Hepatocyte (in vitro differentiated cells): ENCODE results near the gene OR51B4. TPM values are rescaled to one million over a fixed set of nuclear protein-coding genes. Genes with fewer than 3 reads are reported as not detected.
"Not testable (repeated sequence)": the region's sequence is repeated elsewhere in the genome, so short reads cannot be mapped to it uniquely, and the experiment has no call there.

Source experiments
- DNase-seq: peaks from one replicate; pipeline ENCODE4 v3.0.0-alpha.2; 2016; ENCODE audit warnings: low spot score
- H2AFZ ChIP-seq: fragments of 200-600 bp; sonication (generic); 2 replicates; pipeline ENCODE4 v1.6.0; 2016; ENCODE audit warnings: antibody characterized with exemption, mild to moderate bottlenecking
- H3K27ac ChIP-seq: fragments of 200-600 bp; sonication (generic); 2 replicates; pipeline ENCODE4 v1.5.1; 2016; ENCODE audit warnings: mild to moderate bottlenecking
- H3K27me3 ChIP-seq: fragments of 200-600 bp; sonication (generic); 2 replicates; pipeline ENCODE4 v1.6.1; 2016
- H3K36me3 ChIP-seq: fragments of 200-600 bp; sonication (generic); replicated peaks from 2 replicates; pipeline ENCODE4 v1.5.1; 2016; ENCODE audit warnings: low read depth; ENCODE audit not compliant: insufficient read depth
- H3K4me1 ChIP-seq: fragments of 200-600 bp; sonication (generic); 2 replicates; pipeline ENCODE4 v1.5.1; 2016; ENCODE audit warnings: mild to moderate bottlenecking, moderate library complexity; ENCODE audit not compliant: insufficient read depth
- H3K4me2 ChIP-seq: fragments of 200-600 bp; sonication (generic); 2 replicates; pipeline ENCODE4 v1.6.0; 2016
- H3K4me3 ChIP-seq: fragments of 200-600 bp; sonication (generic); 2 replicates; pipeline ENCODE4 v1.5.1; 2016; ENCODE audit warnings: mild to moderate bottlenecking
- H3K79me2 ChIP-seq: fragments of 200-600 bp; sonication (generic); 2 replicates; pipeline ENCODE4 v1.6.0; 2017; ENCODE audit warnings: mild to moderate bottlenecking
- H3K9me2 ChIP-seq: fragments of 200-600 bp; sonication (generic); replicated peaks from 2 replicates; pipeline ENCODE4 v1.6.0; 2017; ENCODE audit warnings: mild to moderate bottlenecking; ENCODE audit not compliant: insufficient read depth
- H3K9me3 ChIP-seq: fragments of 200-600 bp; sonication (generic); 2 replicates; pipeline ENCODE4 v1.5.1; 2016; ENCODE audit warnings: low read depth, mild to moderate bottlenecking
- H4K20me1 ChIP-seq: fragments of 200-600 bp; sonication (generic); 2 replicates; pipeline ENCODE4 v1.6.0; 2016; ENCODE audit warnings: mild to moderate bottlenecking; ENCODE audit not compliant: insufficient read depth, poor library complexity, severe bottlenecking
- EZH2 ChIP-seq: fragments of 200-600 bp; sonication (generic); IDR thresholded peaks from 2 replicates; pipeline ENCODE4 v1.6.1; 2016; ENCODE audit warnings: antibody characterized with exemption, mild to moderate bottlenecking, borderline replicate concordance
- EZH2phosphoT487 ChIP-seq: fragments of 200-600 bp; sonication (generic); IDR thresholded peaks from one replicate; pipeline ENCODE4 v1.6.1; 2018; ENCODE audit warnings: antibody characterized with exemption, mild to moderate bottlenecking, low read depth, moderate library complexity; ENCODE audit not compliant: unreplicated experiment, severe bottlenecking
- WGBS: methylation state at CpG from one replicate; pipeline ENCODE4 v1.1.6; 2016; ENCODE audit warnings: low lambda C conversion rate; ENCODE audit errors: missing lambda C conversion rate; 5-methylcytosine and 5-hydroxymethylcytosine counted together
- polyA plus RNA-seq: library from polyadenylated mRNA; unstranded; fragments of >200 nt; fragmentation: Nextera tagmentation; extraction: Ambion mirVana; gene quantifications from 2 replicates; pipeline ENCODE4 v1.2.1, GENCODE V29; 2016
- total RNA-seq: library from RNA; depleted of rRNA; stranded (reverse); fragments of >200 nt; gene quantifications from 2 replicates; pipeline ENCODE4 v1.2.3, GENCODE V29; 2014
- TF ChIP-seq, protein P1 (sequence below): fragments of 200-600 bp; sonication (generic); IDR thresholded peaks from 2 replicates; pipeline ENCODE4 v1.5.1; 2016; ENCODE audit warnings: antibody characterized with exemption, mild to moderate bottlenecking; ENCODE audit not compliant: poor library complexity

The OR51B4 gene
- total and polyA plus RNA-seq, 2 experiments from 2014 or later = not detected

DNA sequence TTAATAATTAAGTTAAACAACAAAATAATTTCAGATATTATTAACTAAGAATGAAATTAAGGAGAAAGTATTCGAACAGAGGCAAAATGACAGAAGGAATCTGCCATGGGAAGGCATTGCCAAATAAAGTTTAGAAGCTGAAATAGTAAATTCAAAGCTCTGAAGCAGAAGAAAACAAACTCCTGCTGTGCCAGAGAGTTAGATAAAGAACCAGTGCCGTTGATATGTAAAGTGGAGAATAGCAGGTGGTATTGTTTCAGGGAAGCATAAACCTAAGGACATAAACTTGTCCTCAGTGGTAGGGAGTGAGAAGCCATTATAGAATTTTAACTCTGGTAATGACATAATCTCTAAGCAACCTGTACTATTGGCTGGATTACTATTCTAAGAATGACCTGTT, 44.5 kb downstream of the OR51B4 start:
- H3K9me3 ChIP-seq = no peaks in the 10 kb centered on the region
- no peaks in the 10 kb centered on the region for H3K4me1 ChIP-seq
- H2AFZ ChIP-seq = no peak overlapping the region
- 27% methylated on average over 2 of the region's 2 CpGs for WGBS
- no peak overlapping the region for H3K27ac ChIP-seq
- DNase-seq = no peak
- TF ChIP-seq EZH2phosphoT487 = no peak
- TF ChIP-seq EZH2 = no peak
- TF ChIP-seq, protein P1, sequence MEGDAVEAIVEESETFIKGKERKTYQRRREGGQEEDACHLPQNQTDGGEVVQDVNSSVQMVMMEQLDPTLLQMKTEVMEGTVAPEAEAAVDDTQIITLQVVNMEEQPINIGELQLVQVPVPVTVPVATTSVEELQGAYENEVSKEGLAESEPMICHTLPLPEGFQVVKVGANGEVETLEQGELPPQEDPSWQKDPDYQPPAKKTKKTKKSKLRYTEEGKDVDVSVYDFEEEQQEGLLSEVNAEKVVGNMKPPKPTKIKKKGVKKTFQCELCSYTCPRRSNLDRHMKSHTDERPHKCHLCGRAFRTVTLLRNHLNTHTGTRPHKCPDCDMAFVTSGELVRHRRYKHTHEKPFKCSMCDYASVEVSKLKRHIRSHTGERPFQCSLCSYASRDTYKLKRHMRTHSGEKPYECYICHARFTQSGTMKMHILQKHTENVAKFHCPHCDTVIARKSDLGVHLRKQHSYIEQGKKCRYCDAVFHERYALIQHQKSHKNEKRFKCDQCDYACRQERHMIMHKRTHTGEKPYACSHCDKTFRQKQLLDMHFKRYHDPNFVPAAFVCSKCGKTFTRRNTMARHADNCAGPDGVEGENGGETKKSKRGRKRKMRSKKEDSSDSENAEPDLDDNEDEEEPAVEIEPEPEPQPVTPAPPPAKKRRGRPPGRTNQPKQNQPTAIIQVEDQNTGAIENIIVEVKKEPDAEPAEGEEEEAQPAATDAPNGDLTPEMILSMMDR = no peak
- no peaks in the 10 kb centered on the region for H3K36me3 ChIP-seq
- H3K4me2 ChIP-seq = no peak overlapping the region
- H4K20me1 ChIP-seq = no peaks in the 10 kb centered on the region
- no peaks in the 10 kb centered on the region for H3K79me2 ChIP-seq
- H3K4me3 ChIP-seq = no peak overlapping the region
- H3K27me3 ChIP-seq = no peaks in the 10 kb centered on the region
- H3K9me2 ChIP-seq = peaks cover 3% of the 10 kb centered on the region

DNA sequence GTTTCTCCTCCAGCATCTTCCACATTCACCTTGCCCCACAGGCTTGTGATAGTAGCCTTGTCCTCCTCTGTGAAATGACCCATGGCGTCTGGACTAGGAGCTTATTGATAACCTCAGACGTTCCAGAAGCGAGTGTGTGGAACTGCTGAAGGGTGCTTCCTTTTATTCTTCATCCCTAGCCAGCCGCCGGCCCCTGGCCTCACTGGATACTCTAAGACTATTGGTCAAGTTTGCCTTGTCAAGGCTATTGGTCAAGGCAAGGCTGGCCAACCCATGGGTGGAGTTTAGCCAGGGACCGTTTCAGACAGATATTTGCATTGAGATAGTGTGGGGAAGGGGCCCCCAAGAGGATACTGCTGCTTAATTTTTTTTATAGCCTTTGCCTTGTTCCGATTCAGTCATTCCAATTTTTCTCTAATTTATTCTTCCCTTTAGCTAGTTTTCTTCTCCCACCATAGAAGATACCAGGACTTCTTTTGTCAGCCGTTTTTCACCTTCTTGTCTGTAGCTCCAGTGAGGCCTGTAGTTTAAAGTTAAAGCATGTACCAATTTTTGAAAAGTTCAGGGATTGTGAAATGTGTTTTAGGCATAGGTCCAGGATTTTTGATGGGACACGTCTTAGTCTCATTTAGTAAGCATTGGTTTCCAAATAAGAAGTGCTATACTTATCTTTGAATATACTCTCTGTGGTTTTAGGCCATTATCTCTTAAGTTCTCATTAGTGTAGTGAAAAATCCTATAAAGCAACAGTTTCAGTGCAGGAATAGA, 46.9 kb downstream of the OR51B4 start, which contains the start of gene HBG2:
Gene HBG2, minus strand, starts transcription at position 136 of the 768 bp plus-strand sequence. Its CDS starts 53 bp downstream, at position 83.
- 87% methylated on average over 4 of the region's 9 CpGs for WGBS
- H3K4me2 ChIP-seq, H2AFZ ChIP-seq, H3K79me2 ChIP-seq, H3K4me3 ChIP-seq, H3K27me3 ChIP-seq, H3K36me3 ChIP-seq, H3K27ac ChIP-seq, H4K20me1 ChIP-seq, H3K9me2 ChIP-seq, H3K4me1 ChIP-seq, DNase-seq, H3K9me3 ChIP-seq: not testable (repeated sequence)

DNA sequence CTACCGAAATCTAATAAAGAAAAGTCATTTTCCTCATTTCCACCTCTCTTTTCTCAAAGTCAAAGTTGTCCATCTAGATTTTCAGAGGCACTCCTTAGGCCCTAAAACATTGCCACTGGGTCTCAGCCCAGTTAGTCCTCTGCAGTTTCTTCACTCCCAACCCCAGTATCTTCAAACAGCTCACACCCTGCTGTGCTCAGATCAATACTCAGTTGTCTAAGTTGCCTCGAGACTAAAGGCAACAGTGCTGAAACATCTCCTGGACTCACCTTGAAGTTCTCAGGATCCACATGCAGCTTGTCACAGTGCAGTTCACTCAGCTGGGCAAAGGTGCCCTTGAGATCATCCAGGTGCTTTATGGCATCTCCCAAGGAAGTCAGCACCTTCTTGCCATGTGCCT, 47.7 kb downstream of the OR51B4 start:
- H4K20me1 ChIP-seq, H3K27ac ChIP-seq, DNase-seq, H3K4me2 ChIP-seq, H3K79me2 ChIP-seq, H3K36me3 ChIP-seq, H3K27me3 ChIP-seq, H3K9me2 ChIP-seq, H3K4me3 ChIP-seq, H3K4me1 ChIP-seq, H2AFZ ChIP-seq, H3K9me3 ChIP-seq: not testable (repeated sequence)
- 87% methylated on average over 2 of the region's 2 CpGs for WGBS

DNA sequence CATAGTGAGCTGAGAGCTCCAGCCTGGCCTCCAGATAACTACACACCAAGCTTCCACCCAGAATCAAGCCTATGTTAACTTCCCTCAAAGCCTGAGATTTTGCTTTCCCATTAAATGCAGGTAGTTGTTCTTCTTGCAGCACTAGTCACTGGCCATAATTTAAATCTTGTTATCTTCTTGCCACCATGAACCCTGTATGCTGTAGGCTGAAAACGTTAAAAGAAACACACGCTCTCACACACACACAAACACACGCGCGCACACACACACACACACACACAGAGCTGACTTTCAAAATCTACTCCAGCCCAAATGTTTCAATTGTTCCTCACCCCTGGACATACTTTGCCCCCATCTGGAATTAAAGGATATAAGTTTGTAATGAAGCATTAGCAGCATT, 48.3 kb downstream of the OR51B4 start:
- H4K20me1 ChIP-seq, H3K27ac ChIP-seq, H3K4me1 ChIP-seq, DNase-seq, H3K9me3 ChIP-seq, H3K27me3 ChIP-seq, H3K4me3 ChIP-seq, H3K9me2 ChIP-seq, H2AFZ ChIP-seq, H3K36me3 ChIP-seq, H3K4me2 ChIP-seq, H3K79me2 ChIP-seq: not testable (repeated sequence)
- 70% methylated on average over 5 of the region's 5 CpGs for WGBS

DNA sequence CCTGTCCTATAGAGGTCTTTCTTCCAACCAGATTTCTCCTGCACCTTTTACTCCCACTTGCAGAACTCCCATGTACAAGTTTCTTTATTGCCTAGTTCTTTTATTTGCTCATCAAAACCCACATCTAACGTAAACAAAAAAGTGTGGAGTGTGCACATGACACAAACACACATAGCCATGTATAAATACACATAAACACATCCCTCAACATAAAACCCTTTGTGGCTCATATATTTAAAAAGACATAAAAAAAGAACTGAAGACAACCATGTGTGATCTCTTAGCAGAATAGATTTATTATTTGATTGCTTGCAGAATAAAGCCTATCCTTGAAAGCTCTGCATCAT, 48.9 kb downstream of the OR51B4 start:
- Histone ChIP-seq H3K9me2 (peaks cover 3% of the 10 kb centered on the region), H3K27me3 (no peaks in the 10 kb centered on the region), H3K4me2 (no peak overlapping the region), H3K27ac (no peak overlapping the region), H3K79me2 (no peaks in the 10 kb centered on the region), H3K4me1 (no peaks in the 10 kb centered on the region), H3K36me3 (no peaks in the 10 kb centered on the region), H3K9me3 (no peaks in the 10 kb centered on the region), H4K20me1 (no peaks in the 10 kb centered on the region), H2AFZ (no peak overlapping the region), H3K4me3 (no peak overlapping the region)
- no peak for DNase-seq
- TF ChIP-seq EZH2phosphoT487 = no peak
- TF ChIP-seq, protein P1 = no peak
- no peak for TF ChIP-seq EZH2
- WGBS = 81% methylated on average over 1 of the region's 1 CpG
